Smooth muscle cell (in vitro differentiated cells): Measurements from ENCODE around the gene PHACTR2. TPM values are rescaled to one million over a fixed set of nuclear protein-coding genes. Genes with fewer than 3 reads are reported as not detected.

Experiments
- DNase-seq: peaks from one replicate; lab custom pipeline; 2025; ENCODE audit not compliant: unreplicated experiment; lab: John Stamatoyannopoulos, UW
- H2AFZ ChIP-seq: fragments of 200-600 bp; sonication (generic); 2 replicates; pipeline ENCODE4 v1.6.0; 2016; ENCODE audit warnings: antibody characterized with exemption, low read depth, mild to moderate bottlenecking
- H3F3A ChIP-seq: fragments of 200-600 bp; sonication (generic); 2 replicates; pipeline ENCODE4 v1.6.0; 2017; ENCODE audit warnings: antibody characterized with exemption, low read depth
- H3K27ac ChIP-seq: fragments of 200-600 bp; sonication (generic); 2 replicates; pipeline ENCODE4 v1.5.1; 2016; ENCODE audit warnings: low read depth, mild to moderate bottlenecking
- H3K27me3 ChIP-seq: fragments of 200-600 bp; sonication (generic); 2 replicates; pipeline ENCODE4 v1.6.1; 2016; ENCODE audit warnings: low read depth, mild to moderate bottlenecking
- H3K36me3 ChIP-seq: fragments of 200-600 bp; sonication (generic); 2 replicates; pipeline ENCODE4 v1.5.1; 2016; ENCODE audit warnings: low read depth
- H3K4me1 ChIP-seq: fragments of 200-600 bp; sonication (generic); 2 replicates; pipeline ENCODE4 v1.5.1; 2016; ENCODE audit warnings: low read depth
- H3K4me2 ChIP-seq: fragments of 200-600 bp; sonication (generic); 2 replicates; pipeline ENCODE4 v1.6.0; 2016; ENCODE audit warnings: mild to moderate bottlenecking
- H3K4me3 ChIP-seq: fragments of 200-600 bp; sonication (generic); 2 replicates; pipeline ENCODE4 v1.5.1; 2016; ENCODE audit warnings: mild to moderate bottlenecking
- H3K79me2 ChIP-seq: fragments of 200-600 bp; sonication (generic); 2 replicates; pipeline ENCODE4 v1.6.0; 2016; ENCODE audit warnings: low read depth, mild to moderate bottlenecking
- H3K9ac ChIP-seq: fragments of 200-600 bp; sonication (generic); 2 replicates; pipeline ENCODE4 v1.6.0; 2016; ENCODE audit warnings: low read depth
- H3K9me3 ChIP-seq: fragments of 200-600 bp; sonication (generic); replicated peaks from 2 replicates; pipeline ENCODE4 v1.5.1; 2016; ENCODE audit warnings: low read depth
- H4K20me1 ChIP-seq: fragments of 200-600 bp; sonication (generic); 2 replicates; pipeline ENCODE4 v1.6.0; 2016; ENCODE audit warnings: low read depth
- WGBS: methylation state at CpG from one replicate; pipeline ENCODE4 v1.1.7; 2016; ENCODE audit warnings: low lambda C conversion rate; 5-methylcytosine and 5-hydroxymethylcytosine counted together
- polyA plus RNA-seq: library from polyadenylated mRNA; unstranded; fragments of >200 nt; fragmentation: Nextera tagmentation; extraction: Ambion mirVana; gene quantifications from 2 replicates; pipeline ENCODE4 v1.2.1, GENCODE V29; 2016
- total RNA-seq: library from RNA; depleted of rRNA; stranded (reverse); fragments of >200 nt; gene quantifications from 2 replicates; pipeline ENCODE4 v1.2.3, GENCODE V29; 2014
- TF ChIP-seq, protein P1 (sequence below): fragments of 200-600 bp; sonication (generic); IDR thresholded peaks from 2 replicates; pipeline ENCODE4 v1.5.1; 2017; ENCODE audit warnings: borderline replicate concordance, mild to moderate bottlenecking, antibody characterized with exemption; ENCODE audit not compliant: insufficient read depth, poor library complexity, severe bottlenecking

The PHACTR2 gene
- total and polyA plus RNA-seq, 2 experiments from 2014 or later, result 62.7 to 80.4 TPM

DNA sequence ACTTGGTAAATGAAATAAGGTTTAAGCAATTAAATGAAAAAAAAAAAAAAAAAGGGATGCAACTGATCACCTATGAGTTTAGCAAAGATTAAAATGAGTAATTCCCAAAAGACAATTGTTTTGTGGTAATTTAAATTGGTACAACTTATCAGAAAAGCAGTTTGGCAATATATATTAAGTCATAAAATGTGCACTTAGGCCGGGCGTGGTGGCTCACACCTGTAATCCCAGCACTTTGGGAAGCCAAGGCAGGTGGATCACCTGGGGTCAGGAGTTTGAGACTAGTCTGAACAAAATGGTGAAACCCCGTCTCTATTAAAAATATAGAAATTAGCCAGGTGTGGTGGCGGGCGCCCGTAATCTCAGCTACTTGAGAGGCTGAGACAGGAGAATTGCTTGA lies 7.9 kb downstream of the PHACTR2 start:
- H3K79me2 ChIP-seq, result peaks cover 100% of the 10 kb centered on the region
- peaks cover 23% of the 10 kb centered on the region for H3K4me1 ChIP-seq
- no peaks in the 10 kb centered on the region for H3K36me3 ChIP-seq
- no peak overlapping the region for H3K27ac ChIP-seq
- TF ChIP-seq, protein P1, sequence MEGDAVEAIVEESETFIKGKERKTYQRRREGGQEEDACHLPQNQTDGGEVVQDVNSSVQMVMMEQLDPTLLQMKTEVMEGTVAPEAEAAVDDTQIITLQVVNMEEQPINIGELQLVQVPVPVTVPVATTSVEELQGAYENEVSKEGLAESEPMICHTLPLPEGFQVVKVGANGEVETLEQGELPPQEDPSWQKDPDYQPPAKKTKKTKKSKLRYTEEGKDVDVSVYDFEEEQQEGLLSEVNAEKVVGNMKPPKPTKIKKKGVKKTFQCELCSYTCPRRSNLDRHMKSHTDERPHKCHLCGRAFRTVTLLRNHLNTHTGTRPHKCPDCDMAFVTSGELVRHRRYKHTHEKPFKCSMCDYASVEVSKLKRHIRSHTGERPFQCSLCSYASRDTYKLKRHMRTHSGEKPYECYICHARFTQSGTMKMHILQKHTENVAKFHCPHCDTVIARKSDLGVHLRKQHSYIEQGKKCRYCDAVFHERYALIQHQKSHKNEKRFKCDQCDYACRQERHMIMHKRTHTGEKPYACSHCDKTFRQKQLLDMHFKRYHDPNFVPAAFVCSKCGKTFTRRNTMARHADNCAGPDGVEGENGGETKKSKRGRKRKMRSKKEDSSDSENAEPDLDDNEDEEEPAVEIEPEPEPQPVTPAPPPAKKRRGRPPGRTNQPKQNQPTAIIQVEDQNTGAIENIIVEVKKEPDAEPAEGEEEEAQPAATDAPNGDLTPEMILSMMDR, result no peak
- no peak overlapping the region for H3K4me2 ChIP-seq
- H3K9ac ChIP-seq, result no peak overlapping the region
- DNase-seq, result no peak
- H3K4me3 ChIP-seq, result no peak overlapping the region
- H3K27me3 ChIP-seq, result no peaks in the 10 kb centered on the region
- no peak overlapping the region for H2AFZ ChIP-seq
- H3K9me3 ChIP-seq, result peaks cover 5% of the 10 kb centered on the region
- 98% methylated on average over 6 of the region's 6 CpGs for WGBS
- no peaks in the 10 kb centered on the region for H3F3A ChIP-seq
- H4K20me1 ChIP-seq, result peaks cover 48% of the 10 kb centered on the region

DNA sequence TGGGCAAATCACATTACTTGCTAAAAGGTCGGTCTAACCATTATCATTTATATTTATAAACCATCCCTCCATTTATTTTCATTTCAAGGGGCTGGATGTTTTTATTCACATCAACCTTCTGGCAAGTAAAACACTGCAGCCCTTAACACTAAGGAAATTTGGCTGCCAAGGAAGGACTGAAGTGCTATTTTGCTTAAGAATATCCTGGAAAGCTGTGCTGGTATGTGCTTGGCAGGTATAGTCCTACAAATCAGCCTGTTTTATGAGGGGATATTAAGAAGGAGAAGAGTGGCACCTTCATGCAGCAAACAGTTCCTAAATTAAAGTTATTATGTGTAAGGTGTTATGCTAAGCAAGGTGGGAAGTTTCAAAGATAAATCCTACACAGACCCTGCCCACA lies 9.8 kb downstream of the PHACTR2 start:
- H3K27me3 ChIP-seq, result no peaks in the 10 kb centered on the region
- 77% methylated on average over 1 of the region's 1 CpG for WGBS
- H3K4me2 ChIP-seq, result peak overlapping the region; percentile 67
- H3K27ac ChIP-seq, result peak overlapping the region; percentile 55
- H3F3A ChIP-seq, result no peaks in the 10 kb centered on the region
- no peak overlapping the region for H2AFZ ChIP-seq
- no peak overlapping the region for H3K9ac ChIP-seq
- peaks cover 5% of the 10 kb centered on the region for H3K9me3 ChIP-seq
- peaks cover 34% of the 10 kb centered on the region for H3K4me1 ChIP-seq
- no peak overlapping the region for H3K4me3 ChIP-seq
- no peak for DNase-seq
- peaks cover 65% of the 10 kb centered on the region for H4K20me1 ChIP-seq
- TF ChIP-seq, protein P1, result no peak
- peaks cover 100% of the 10 kb centered on the region for H3K79me2 ChIP-seq
- H3K36me3 ChIP-seq, result no peaks in the 10 kb centered on the region

DNA sequence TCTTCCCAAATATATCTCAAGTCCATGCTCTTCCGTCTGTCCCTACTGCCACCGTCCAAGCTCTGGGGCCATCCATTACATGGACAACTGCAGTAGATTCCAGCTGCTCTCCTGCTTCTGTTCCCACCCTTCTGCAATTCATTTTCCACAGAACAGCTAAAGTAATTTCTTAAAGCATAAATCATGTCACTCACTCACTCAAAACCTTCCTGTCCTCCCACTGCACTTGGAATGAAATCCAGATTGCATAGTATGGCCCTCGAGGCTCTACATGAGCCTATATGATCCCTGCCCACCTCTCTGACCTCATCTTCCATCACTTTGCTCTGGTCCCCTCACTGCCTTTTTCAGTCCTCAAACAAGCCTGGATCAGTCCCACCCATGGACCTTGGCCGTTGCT lies 10.9 kb downstream of the PHACTR2 start:
- H4K20me1 ChIP-seq, result peaks cover 76% of the 10 kb centered on the region
- no peak overlapping the region for H2AFZ ChIP-seq
- no peaks in the 10 kb centered on the region for H3K36me3 ChIP-seq
- no peak overlapping the region for H3K4me2 ChIP-seq
- H3K9me3 ChIP-seq, result no peaks in the 10 kb centered on the region
- TF ChIP-seq, protein P1, result no peak
- no peak overlapping the region for H3K27ac ChIP-seq
- no peaks in the 10 kb centered on the region for H3F3A ChIP-seq
- 82% methylated on average over 4 of the region's 4 CpGs for WGBS
- H3K27me3 ChIP-seq, result no peaks in the 10 kb centered on the region
- H3K9ac ChIP-seq, result no peak overlapping the region
- DNase-seq, result no peak
- peaks cover 34% of the 10 kb centered on the region for H3K4me1 ChIP-seq
- peaks cover 100% of the 10 kb centered on the region for H3K79me2 ChIP-seq
- H3K4me3 ChIP-seq, result no peak overlapping the region

DNA sequence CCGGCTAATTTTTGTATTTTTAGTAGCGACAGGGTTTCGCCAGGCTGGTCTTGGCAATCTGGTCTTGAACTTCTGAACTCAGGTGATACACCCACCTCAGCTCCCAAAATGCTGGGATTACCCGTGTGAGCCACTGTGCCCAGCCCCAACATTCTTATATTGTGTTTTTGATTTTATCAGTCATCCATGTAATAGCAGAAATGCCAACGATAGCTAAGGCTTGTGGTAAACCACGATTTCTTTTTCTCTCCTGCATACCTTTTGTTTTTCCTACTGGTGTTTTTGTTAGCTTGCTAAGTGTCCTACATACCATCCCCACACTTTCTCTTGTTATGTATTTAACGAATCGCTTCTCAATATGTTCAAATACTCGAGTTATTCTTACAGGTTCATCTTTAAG lies 12.1 kb downstream of the PHACTR2 start:
- H3K4me3 ChIP-seq, result no peak overlapping the region
- TF ChIP-seq, protein P1, result no peak
- H2AFZ ChIP-seq, result no peak overlapping the region
- H3K79me2 ChIP-seq, result peaks cover 99% of the 10 kb centered on the region
- H4K20me1 ChIP-seq, result peaks cover 82% of the 10 kb centered on the region
- H3K4me2 ChIP-seq, result peak overlapping the region; percentile 57
- H3K9ac ChIP-seq, result no peak overlapping the region
- 66% methylated on average over 9 of the region's 9 CpGs for WGBS
- H3K27me3 ChIP-seq, result no peaks in the 10 kb centered on the region
- DNase-seq, result no peak
- H3K9me3 ChIP-seq, result no peaks in the 10 kb centered on the region
- no peaks in the 10 kb centered on the region for H3K36me3 ChIP-seq
- peaks cover 34% of the 10 kb centered on the region for H3K4me1 ChIP-seq
- no peak overlapping the region for H3K27ac ChIP-seq
- H3F3A ChIP-seq, result no peaks in the 10 kb centered on the region
